ENCODE data around the gene SEC14L5.
"Not testable (repeated sequence)": the region's sequence is repeated elsewhere in the genome, so short reads cannot be mapped to it uniquely, and the experiment has no call there.

SEC14L5 gene

DNA sequence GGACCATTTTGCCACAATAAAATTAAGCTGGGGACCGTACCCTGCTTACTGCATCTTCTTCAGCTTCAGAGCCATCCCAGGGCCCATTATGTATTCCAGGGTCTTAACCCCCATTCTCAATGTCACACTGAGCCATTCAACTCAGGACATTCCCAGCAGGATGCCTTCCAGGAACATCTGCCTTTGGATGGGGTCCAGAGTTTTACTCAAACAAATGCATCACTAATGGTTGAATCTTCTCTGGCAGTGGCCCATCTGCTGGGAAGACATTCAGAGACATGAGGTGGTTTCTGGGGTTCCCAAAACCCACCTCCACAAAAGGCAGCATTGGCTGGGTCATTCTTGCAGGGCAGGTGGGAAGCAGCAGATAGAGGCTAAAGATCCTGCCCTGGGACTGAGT lies 3.4 kb upstream of the SEC14L5 start:
- no peak for FAIRE-seq

DNA sequence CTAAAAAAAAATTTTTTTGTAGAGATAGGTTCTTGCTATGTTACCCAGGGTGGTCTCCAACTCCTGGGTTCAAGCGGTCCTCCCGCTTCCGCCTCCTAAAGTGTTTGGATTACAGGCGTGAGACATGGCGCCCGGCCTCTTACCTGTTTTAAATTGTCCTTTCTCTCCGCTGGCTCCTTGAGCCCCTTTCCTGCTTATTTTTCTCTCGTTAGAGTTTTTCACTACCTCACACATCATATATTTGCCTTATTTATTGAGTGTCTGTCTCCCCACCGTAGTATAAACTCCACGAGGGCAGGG lies 760 bp upstream of the SEC14L5 start:
- FAIRE-seq = no peak

DNA sequence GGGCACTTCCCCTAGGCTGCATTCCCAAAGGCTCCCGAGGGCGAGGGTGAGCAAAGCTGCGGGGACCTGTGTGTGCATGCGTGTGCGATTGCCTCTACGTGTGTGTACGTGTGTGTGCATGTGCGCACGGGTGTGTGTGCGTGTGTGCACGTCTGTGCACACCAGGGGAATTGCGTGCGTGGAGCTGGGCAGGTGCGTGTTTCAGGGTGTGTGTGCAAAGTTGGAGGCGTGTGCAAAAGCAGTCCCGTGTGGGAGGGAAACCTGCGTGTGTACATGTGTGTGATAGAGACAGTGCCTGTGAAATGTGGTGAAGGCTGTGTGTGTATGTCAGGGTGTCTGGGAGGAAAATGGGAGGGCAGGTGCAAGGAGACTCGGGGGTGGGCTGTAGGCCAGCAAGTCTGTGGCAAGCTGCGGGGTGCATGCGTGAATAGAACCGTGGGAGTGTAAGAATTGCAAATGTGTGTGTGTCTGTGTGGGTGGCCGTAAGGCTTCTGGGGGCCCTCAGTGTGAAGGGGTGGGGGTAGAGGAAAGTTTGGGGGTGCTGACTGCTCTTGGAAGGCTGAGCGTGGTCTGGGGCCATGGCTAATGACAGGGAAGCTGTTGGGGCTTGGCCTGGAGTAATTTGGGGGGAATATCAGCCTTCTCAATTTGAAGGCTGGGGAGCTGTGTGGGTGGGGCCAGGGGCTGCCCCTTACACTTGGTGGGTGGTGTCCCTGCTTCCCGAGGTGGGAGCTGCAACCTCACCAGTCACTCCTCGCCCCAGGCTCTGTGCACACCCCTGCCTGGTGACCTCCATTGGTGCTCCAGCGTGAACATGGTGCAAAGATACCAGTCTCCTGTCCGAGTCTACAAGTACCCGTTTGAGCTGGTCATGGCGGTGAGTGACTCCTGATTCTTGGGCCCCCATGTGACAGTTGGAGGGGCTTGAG lies 644 bp downstream of the SEC14L5 start:
- no peak for FAIRE-seq

DNA sequence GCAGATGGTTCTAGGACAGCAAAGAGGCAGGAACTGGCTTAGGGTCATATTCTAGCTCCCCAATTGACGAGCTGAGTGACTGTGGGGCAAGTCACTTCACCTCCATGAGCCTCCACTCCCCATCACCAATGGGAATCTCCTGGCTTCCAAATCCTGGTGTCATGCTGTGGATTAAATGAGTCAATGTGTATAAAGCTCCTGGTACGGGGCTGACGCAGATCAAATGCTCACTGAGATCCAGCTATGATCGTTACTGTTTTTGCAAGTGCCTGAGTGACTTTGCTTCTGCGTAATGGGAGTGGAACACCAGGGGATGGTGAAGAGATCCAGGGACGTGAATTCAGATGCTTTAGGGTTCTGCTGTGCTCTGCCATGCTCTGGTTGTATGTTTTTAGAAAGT lies 2.4 kb downstream of the SEC14L5 start:
- no peak for FAIRE-seq

DNA sequence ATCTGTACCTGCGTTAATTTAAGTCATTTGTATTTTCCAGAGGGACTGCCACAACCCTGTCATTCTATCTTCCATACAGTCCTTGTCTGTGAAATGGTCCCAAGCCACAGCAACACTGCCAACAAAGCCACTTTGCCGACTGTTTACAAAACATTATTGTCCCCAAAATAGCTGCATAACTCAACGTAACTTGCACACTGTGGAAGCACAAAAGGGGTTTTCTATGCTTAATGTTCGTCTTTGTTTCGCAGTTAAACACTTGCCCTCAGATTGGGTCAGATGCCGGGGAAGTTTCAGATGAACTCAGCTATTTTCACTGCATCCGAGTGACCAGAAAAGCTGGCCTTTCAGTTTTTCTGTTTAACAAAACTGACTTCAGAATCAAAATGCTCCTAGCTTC lies 4.6 kb downstream of the SEC14L5 start:
- FAIRE-seq = no peak

DNA sequence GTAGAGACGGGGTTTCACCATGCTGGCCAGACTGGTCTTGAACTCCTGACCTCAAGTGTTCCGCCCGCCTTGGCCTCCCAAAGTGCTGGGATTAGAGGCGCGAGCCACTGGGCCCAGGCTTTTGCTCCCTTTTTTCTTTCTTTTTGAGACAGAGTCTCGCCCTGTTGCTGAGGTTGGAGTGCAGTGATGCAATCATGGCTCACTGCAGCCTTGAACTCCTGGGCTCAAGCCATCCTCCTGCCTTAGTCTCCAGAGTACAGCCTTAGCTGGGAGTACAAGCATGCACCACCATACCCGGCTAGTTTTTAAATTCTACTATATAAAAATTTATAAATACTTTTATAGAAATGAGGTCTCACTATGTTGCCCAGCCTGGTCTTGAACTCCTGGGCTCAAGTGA lies 5.4 kb downstream of the SEC14L5 start:
- FAIRE-seq = not testable (repeated sequence)

DNA sequence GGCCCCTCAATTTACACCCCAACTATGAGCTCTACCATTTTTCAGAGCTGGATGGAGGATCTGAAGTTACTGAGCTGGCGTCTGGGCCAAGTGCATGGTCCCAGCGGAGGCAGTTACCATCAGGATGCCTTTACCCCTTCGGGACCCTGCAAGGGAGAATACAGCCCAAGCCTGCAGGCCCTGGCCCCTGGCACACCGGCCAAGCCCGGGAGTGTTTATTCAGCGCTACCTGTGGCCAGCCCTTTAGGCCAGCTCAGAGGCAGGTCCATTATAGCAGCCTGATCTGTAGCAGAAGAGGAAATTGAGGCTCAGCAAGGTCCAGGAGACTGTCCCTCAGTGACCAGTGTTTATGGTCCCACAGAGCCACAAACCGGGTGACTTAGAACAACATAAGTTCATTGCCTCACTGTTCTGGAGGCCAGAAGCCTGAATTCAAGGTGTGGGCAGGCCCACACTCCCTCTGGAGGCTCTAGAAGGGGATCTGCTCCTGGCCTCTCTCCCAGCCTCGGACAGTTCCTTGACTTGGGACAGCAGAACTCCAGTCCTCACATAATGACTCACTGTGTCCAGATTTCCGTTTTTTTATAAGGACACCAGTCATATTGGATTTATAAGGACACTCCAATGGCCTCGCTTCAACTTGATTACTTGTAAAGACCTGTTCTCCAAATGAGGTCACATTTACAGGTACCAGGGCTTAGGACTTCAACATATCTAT lies 8.8 kb downstream of the SEC14L5 start:
- no peak for FAIRE-seq

DNA sequence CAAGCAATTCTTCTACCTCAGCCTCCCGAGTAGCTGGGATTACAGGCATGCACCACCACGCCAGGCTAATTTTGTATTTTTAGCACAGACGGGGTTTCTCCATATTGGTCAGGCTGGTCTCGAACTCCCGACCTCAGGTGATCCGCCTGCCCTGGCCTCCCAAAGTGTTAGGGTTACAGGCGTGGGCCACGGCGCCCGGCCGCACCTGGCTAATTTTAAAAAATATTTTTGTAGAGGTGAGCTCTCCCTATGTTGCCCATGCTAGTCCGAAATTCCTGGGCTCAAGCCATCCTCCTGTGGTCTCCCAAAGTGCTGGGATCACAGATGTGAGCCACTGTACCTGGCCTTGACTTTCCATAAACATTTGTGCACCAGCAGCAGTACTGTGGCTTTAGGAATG lies 10.1 kb downstream of the SEC14L5 start:
- not testable (repeated sequence) for FAIRE-seq

DNA sequence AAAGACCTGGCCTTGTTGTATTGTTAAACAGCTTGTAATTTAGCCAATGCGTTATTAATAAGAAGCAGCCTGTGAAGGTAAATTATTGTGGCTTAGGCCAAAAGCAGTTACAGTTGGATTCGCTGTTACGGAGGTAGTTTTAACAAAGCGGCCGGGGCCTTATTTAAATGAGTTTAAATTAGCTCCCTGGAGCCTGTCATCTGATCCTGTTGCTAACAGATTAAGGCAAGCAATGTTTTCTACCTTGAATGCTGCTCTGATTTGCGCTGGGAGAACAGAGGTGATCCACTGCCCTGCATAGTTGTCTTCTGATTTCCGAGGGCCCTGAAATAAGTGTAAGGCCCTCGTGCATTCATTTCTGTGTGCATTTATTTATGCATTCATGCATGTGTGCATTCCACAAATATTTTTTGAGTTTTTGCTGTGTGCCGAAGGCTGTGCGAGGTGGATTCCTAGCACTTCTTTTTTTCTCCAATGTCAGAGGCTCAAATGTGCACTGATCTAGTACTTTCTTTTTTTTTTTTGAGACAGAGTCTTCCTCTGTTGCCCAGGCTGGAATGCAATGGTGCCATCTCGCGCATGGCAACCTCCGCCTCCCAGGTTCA lies 10.9 kb downstream of the SEC14L5 start:
- FAIRE-seq = no peak

DNA sequence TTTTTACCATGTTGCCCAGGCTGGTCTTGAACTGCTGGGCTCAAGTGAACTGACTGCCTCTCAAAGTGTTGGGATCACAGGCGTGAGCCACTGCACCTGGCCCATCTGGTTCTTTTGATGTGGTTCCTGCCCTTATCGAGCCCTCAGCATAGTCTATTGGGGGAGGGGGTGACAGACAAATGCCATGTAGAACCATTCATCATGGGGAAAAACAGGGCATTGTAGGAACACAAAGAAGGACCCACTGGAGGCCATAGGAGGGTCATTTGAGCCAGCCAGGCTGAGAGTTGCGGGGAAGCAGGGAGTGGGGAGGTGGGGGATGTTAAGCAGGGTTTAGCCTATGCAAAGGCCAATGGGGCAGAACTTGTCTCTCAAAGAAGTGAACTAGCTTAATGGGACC lies 11.9 kb downstream of the SEC14L5 start:
- FAIRE-seq = no peak

DNA sequence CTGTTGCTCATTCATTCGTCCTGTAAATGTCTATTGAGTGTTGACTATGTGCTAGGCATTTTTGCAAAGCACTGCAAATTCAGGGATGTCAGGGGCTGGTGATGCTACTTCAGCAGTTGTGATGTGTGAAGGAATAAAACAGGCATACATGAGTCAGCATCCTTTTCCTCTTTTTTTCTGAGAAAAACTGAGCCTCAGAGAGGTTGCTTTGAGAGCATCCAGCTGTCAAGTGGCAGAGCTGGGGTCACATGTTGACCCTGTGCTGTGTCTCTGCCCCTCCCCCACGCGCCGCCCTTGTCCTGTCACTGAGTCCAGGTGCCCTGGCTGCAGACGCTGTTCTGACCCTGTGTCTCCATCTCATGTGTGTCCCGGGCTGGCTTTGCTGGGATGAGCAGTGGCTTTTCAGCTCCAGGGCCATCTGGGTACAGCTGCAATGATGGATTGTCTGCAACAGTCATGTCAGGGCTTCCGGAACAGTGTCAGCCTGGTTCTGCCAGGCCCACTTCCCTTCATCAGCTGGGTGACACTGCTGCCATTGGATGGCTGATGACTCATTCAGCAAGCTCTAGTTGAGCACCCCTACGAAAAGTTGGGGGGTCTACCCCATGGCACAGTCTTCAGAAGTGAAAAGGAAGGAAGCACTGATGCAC lies 14.9 kb downstream of the SEC14L5 start:
- no peak for FAIRE-seq

DNA sequence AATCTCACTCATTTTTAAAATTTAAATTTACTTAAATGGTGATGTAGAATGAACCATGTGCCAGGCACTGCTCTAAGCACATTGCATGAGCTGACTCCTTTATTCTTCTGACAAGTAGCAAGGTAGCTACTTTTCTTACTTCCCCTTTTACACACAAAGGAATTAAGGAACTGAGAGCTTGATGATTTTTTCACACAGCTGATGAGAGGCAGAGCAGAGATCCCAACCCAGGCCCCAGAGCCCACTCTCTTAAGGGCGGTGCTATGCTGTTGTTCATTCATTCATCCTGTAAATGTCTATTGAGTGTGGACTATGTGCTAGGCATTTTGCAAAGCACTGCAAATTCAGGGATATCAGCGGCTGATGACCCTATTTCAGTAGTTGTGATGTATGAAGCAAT lies 17.9 kb downstream of the SEC14L5 start:
- no peak for FAIRE-seq

DNA sequence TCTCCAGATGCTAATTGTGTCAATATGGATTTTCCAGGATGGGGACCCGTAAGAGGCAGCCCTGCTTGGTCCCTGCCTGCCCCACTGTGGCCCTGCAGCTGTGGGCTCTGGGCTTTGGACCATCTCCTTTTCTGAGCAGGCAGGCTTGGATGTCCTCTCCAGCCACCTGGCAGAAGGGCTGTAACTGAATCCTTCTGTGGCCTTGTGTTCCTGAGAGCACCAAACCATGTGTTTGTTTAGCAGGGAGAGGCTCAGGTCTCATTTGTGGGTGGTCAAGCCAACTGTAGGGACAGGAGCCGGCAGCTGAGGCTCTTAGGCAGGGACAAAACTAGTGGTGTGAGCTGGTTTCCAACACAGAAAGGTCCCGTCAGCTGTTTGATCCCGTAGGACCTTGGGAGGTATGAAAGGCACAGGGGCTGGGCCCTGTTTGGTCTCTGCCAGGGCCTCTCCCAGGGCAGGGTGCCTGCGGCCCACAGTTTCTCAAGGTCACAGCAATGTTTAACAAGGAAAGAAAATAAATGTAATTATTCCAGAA lies 18.5 kb downstream of the SEC14L5 start:
- no peak for FAIRE-seq

DNA sequence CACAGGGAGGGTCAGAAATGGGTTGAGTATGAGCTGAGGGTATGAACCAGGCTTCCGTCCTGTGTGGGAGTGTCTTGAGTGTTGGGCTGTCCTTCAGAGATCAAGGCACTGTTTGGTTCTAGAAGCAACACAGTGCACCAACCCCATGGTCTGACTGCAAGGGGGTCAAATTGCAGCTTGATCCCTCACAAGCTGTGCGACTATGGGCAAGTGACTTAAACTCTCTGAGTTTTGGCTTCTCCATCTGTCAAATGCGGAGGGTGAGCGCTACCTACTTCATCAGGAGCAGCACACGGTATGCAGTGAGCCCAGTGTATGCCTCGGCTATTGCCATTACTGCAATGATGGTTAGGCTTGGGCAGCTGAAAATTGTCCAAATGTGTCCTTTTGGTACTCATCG lies 21.0 kb downstream of the SEC14L5 start:
- no peak for FAIRE-seq

DNA sequence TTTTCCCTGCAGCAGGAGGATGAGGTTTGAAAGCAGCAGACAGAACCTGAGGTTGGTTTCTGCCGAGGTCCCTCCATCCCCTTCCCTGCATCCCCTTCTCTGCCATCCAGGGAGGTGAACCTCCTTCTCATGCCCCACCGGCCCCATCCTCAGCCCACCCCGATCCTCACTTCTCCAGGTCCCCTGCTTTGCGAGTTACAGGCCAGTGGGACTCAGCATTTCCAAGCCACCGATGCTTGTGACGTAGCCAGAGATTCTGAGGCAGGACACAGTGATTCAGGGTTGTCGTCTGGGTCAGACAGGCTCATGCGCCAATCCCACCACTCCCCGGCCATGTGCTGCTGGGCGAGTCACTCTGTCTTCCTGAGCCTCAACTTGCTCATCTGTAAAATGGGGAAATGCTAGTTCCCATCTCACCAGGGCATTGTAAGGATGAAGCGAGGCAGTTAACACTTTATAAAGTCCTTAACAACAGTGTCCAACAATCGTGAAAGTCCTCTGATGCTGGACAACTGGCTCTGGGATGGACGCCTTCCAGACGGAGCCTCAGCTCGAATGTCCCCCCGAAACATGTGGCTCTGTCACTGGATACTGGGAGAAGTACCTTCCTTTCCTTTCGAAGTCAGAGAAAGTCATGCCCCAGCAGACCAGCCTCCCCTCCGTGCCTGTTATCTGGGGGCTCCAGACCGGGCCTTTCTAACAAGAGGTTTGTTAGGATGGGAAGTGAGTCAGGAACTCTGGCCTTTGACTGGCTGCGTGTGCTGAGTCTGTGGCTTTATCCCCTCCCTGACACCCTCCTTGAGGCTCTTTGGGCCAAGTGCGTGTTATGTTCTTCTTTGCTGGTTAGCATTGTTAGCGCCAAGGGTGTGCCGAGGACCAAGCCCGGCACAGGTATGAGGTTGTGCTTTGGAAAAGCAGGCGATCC lies 21.9 kb downstream of the SEC14L5 start:
- no peak for FAIRE-seq

DNA sequence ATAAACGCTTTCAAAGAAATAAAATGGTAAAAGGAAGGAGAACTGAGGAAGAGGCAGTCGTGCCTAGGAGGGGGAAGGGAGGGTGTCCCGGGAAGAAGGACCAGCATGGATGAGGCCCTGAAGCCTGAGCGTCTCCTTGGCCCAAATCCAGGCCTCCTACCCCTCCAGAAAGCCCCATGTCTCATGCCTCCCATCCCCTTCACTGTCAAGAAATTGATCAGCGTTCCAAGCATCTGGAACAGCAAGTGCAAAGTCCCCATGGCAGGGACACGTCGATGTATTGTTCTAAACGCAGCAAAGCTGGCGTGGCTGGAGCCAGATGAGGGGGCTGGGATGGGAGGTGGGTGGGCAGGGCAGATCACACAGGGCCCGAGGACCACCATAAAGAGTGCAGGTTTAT lies 22.6 kb downstream of the SEC14L5 start:
- no peak for FAIRE-seq

DNA sequence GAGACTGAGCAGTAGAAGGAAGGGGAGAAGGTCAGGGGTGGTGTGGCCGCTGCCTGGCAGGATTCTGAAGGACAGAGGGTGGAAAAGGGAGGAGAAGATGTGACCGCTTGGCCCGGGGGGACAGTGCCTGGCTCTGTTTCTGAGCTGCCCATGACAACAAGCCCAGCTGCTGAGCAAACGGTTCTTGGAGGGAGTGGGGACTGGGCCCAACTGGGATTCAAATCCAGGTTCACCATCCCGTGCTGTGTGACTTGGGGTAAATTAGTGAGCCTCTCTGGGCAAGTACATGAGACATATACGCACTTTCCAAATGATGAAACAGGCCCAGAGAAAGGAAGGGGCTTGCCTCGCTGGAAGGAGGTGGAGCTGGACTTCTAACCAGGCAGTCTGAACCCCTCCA lies 23.3 kb downstream of the SEC14L5 start:
- FAIRE-seq = no peak

DNA sequence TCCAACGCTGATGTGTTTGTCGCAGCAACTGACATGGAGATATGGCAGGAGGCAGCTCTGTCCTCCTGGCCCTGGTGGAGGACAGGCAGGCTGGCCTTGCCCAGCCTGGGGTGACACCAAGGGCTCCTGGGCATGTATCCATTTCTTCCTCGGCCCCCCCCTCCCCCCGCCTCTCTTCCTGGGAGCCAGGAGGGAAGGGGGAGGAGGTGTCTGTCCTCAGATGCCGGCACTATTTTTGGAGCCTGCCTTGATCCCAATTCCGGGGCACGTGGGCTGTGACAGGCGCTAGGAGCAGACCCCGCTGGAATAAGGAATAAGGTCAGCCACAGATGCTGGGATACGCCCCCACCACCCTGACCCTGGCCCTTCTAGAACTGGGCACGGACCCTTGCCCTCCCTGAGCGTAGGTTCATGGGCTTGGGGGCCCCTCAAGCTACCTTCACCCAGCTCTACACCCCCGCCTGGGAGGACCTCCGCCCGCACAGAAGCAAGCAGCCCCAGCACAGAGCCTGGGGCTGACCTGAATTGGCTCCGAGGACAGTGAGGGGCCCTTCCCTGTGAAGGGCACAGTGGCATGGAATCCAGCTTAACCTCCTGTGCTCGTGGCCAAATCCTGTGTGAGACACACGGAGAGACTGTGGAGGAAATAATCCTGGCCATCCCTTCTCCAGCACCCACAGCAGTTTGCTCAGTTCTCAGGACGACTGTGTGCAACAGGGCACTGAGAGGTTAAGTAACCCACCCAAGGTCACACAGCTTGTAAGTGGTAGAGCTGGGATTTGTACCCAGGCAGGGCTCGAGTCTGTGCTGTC lies 24.1 kb downstream of the SEC14L5 start:
- FAIRE-seq = no peak

DNA sequence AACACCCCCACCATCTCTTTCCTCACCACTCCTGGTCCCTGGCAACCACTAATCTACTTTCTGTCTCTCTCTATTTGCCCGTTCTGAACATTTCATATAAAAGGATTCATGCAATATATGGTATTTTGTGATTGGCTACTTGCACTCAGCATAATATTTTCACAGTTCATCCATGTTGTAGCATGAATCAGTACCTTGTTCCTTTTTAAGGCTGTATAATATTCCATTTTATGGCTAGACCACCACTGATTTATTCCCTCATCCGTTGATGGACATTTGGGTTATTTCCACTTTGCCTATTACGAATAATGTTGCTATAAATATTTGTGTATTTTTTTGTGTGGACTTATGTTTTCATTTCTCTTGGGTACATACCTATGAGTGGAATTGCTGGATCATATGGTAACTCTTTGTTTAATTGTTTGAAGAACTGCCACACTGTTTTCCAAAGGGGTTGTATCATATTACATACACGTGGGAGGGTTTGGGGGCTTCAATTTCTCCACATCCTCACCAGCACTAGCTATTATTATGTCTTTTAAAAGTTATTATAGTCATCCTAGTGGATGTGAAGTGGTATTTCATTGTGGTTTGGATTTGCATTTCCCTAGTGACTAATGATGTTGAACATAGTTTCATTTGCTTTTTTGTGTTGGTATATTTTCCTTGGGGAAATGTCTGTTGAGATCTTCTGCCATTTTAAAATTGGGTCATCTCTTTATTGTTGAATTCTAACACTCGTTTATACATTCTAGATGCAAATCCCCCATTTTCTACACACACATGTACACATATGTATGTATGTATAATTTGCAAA lies 26.3 kb downstream of the SEC14L5 start:
- no peak for FAIRE-seq

DNA sequence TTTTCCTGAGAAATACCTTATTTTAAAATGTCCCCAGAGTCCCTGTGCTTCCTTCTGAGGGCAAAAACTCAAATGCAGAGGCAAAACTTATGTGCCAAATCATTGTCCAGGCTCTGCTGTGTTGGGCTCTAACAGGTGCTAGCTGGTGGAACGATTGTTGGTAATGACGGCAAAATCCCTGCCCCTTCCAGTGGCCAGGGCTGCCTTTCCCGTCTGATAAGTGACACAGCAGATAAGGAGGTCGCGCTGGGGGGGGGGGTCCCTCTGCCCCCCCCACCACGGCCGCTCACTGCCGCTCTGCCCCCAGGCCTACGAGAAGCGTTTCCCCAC lies 29.1 kb downstream of the SEC14L5 start:
- FAIRE-seq = no peak

Measured in endometrium (tissue), 2 donors.